GM21825 (cell line): ENCODE measurements around the gene GABRQ.

Experiments used
- ATAC-seq: cut with Tn5 transposase; IDR thresholded peaks from one replicate; pipeline ENCODE4 v1.9.1; 2021; ENCODE audit warnings: mild to moderate bottlenecking, moderate library complexity; ENCODE audit not compliant: unreplicated experiment

Gene GABRQ

DNA sequence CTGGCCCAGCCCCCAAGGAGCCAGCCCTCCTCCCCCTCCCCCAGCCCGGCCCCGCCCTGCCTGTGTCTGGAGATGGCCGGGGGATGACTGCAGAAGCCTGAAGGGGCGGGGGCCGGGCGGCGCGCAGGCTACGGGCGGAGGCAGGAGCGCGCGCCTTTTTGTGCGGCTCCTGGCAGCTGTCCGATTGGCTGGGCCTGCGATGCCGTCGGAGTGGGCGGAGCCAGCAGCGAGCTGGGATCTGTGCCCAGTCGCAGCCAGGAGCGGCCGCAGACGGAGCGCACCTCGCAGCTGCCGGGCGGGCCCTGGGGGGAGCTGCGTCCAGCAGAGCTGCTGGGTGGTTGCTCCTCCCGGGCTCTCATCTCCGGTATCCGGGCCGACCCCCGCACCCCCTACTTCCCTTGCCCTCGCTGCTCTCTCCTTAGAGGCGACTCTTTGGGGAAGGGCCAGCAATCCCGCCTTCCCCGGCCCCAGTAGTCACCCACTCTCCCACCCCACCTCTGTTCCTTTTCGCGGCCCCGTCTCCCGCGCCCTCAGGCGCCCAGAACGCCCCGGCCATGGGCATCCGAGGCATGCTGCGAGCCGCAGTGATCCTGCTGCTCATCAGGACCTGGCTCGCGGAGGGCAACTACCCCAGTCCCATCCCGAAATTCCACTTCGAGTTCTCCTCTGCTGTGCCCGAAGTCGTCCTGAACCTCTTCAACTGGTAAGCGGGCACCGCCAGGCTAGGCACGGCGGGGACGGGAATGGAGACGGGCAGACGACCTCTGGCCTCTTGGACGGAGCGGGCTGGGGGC, at the start of gene GABRQ:
Gene GABRQ (plus strand): TSS at position 247 of the 794 bp plus-strand sequence. CDS start 308 bp downstream, at position 555.
- ATAC-seq, result no peak

DNA sequence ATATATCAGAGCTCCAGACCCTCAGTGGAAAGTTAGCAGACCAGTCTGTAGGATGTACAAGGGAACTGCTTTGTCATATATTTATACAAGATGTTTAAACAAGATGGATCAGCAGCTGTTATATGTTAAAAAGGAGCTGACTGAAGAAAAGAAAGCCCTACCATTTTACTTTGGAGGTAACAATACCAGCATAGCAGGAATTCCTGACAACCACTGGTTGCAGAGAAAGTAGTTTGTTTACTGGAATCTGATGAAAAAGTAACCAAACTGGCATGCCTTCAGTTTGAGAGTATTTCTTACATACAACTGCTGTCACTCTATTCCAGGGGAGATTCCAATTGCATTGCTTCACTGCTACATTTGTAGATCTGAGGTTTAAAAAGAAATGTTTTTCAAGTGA, 49.5 kb upstream of the GABRQ start:
- ATAC-seq, result no peak

DNA sequence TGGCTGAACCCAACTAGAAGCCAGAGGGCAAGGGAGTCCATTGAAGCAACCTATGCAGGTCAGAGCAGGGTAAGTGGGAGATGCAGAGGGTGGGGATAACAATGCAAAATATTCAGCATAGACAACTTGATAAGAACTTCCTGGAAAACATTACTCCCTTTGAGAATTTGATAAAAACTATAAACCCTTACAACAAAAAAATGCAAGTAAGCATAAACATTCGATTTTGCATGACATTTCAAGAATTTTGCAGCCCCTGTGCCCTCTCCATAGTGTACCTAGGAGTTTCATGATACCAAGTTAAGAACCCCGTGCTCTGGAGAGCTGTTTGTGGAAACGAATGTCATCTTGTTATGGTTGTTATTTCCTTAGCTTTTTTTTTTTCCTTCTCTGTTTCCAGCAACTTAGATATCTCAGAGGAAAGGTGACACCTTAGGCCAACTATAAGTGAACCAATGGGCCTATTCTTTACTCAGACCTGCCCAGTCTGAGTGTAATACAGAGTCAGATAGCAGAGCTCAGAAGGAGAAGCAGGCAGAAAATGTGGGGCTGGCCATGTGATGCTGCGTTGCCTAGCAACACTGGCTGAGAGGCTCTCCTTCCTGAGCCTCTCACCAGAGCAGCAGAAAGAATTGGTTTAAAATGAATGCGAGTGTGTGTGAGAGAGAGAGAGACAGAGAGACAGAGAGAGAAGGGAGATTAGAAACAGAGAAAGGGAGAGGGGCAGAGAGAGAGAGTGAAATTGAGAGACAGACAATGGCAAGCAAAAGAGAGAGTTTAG, 36.7 kb upstream of the GABRQ start:
- ATAC-seq, result no peak

DNA sequence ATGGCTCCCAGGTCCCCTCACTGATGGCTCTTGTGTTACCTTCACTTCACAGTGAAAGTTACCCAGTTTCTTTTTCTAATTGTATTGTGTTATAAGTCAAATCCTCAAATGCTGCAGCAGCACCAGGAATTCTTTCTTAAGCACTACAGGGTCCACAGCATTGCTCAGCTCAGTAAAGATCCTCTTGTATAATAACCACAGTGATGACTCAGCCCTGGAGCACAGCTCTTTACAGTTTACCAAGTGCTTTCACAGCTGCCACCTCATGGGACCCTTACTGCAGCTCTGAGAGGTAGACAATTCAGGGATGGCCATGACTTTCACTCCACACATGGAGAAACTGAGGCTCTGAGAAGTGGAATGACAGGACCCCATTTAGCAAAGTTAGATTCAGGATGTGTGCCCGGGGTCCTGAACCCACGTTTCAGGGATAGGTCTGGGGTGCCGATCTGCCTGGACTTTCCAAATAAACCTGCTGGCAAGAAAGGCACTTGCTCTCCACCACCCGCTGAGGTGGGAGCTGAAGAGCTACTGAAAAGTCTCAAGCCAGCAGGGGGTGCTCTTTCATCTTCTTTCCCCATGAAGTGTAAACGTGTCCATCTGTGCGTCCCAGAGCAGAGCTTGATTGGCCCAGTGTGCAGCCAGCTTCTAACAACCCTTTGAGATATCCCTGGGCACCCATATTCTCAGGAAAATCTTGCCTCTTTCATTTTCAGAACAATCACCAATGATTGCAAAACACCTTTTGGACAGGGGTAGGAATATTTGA, 35.7 kb upstream of the GABRQ start:
- ATAC-seq, result no peak

DNA sequence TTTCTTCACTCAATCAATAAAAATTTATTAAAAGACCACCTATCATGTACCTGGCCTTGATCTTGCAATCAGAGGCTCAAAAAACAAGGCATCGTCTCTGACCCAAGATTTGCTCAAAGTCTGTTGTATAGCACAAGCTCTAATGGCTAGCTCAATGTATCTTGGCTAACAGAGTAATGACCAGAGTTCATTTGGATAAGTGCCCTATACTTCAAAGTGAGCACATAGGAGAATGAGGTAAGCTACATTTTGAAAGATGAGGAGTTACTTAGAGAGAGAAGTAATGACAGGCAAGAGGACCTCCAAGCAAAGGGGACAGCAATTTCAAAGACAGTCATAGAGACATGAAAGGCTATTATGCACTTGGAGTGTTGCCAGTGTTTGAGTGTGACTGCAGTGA, 22.9 kb upstream of the GABRQ start:
- no peak for ATAC-seq

DNA sequence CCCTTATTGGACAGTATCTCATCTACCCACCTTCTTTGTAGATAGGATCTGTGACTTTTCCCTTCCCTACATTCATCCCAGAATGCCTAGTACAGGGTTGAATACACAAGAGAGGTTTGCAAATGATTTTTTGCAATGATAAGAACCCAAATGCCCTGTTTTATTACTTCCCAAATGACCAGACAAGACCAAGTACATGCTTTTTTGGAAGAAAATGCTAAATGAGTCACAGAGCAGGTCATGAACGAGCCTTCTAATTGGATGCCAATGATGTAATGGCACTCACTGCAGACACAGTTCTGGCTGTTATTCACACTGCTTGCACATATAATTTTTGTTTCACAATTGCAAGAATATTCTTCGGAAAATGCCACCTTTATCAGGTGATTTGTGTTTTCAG, 17.8 kb upstream of the GABRQ start:
- no peak for ATAC-seq

DNA sequence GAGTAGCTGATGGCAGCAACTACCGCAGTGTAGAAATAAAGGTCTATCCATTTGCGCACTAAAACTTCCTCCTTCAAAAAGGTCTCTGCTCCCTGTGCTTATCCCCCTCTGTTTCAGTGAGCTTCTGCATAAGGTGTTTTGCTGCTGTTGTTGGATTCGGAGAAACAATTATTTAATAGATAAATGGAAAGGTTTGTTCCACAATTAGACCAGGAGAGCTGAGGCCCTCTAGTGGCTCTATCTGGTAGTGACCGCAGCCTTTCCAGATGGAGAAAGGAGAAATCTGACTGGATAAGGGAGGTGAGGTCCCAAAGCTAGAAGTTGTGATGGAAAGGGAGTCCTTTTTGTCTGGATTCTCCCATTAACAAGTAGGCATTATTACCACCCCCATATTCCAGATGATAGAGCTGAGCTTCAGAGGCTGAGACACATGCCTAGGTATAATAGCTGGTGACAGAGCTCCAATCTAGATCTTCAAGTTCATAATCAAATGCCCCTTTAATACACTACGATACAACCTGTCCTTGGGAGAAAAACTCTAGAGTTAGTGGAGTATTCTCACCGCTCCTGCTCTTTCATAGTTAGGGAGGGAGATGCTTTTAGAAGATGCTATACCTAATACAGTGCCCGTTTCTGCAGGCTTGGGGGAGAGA, 5.1 kb upstream of the GABRQ start:
- no peak for ATAC-seq

DNA sequence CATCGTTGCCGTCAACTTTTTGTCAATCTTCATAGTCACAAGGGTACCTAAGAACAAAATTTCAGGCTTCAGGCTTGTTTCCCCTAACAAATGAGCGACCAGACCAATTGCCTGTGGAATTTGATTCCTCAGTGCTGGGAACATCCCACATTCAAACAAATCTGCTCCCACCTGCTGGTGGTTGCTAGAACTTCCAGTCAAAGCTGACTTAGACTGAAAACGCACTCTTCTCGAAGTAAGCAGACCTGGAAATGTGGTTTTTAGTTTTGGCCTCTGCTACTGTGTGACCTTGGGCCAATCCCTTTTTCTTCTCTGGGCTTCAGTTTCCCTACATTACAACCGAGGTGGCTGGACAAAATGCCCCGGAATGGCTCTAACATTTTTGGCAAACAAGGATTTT, 1.8 kb upstream of the GABRQ start:
- ATAC-seq, result no peak

DNA sequence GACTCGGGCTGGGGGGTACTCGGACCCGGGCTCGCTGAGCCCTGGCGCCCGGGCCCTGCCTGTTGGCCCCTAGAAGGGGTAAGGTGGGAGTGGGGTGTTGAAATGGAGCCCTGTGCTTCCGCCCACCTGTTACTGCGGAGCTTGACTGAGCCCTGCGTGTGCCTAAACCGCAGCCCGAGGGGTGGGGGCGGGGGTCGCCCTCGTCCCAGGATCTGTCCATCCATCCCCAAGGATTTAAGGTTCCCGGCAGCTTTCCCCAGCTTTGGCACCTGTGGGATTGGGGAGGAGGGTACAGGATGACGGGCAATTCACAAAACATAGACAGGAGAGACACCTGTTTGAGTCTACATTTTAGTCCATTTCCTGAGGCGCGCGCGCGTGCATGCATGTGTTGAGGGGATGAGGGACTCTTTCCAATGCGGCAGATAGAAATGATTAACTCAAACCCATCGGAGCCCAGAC, 779 bp downstream of the GABRQ start:
- no peak for ATAC-seq

DNA sequence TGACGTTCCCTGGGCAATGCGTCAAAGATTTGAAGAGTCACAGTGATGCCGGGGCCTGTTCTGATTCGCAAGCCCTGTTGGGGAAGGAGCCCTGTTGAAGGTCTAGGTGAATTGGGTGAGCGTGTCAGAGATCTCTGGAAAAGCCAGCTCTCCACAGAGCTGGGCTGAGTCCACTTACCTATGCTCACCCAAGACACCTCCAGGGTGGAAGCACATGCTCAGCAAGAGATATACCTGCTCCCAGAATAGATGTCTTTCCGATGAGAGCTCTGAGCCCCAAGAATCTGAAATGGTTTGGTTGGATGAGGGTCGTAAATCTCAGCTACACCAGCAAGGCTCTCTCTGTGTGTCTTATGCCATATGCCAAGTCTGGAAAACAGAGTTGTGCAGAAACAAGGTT, 1.7 kb downstream of the GABRQ start:
- ATAC-seq, result no peak

DNA sequence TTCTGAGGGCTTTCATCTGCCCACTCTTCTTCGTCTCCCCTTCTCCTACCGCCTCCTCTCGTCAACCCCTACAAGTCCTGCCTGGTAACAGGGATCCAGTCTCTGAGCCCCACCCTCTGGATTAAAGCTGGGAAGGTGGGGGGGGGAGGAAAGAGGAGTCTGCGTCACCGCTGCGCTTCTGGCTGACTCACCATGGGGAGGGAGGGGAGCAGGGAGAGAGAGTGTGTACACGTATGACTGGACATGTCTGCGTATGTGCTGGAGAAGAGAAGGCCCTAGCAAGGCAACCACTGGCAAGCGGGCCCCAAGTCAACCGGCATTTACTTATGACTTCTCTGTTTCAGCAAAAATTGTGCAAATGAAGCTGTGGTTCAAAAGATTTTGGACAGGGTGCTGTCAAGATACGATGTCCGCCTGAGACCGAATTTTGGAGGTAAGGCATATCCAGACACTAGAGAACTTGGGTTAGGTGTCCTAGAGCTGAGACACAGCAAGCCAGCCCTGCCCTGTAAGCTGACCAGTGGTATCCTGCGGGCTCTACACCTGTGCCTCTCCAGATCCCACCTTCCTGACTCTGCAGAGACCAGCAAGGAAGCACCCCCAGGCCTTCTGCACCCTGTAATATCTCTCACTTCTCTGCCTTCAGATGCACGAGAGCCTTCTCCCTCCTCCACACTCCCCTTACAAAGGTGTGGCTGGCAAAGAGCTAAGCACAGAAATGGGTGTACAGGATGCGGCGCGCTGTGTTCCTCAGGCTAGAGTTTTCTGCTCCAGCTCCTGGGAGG, 2.5 kb downstream of the GABRQ start:
- ATAC-seq, result no peak

DNA sequence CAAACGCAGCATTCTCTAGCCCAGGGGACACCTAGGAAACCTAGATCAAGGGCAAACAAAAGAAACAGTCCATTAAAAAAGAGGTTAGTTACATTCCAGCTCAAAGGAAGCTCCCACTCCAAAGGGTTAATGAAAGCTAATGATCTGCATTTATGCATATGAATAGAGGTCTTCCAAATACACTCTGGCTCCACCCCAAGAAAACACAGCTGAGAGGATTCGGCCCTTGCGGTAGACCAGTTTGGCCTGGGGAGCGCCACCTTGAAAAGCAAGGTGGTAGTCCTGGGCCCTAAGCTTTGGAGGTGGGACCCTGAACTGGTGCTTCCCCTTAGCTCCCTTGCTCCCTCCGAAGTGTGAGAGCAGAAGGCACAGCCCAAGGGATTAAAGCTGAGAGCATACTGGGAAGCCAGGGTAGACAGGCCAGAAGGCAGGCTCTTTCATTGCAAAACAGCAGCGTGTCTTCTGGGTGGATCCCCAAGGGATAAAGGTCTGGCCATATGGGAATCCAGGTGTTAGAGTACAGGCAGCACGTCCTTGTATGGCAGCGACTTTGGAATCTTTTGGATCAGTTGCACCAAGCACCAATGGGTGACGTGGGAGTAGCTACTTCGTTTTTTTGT, 3.7 kb downstream of the GABRQ start:
- no peak for ATAC-seq

DNA sequence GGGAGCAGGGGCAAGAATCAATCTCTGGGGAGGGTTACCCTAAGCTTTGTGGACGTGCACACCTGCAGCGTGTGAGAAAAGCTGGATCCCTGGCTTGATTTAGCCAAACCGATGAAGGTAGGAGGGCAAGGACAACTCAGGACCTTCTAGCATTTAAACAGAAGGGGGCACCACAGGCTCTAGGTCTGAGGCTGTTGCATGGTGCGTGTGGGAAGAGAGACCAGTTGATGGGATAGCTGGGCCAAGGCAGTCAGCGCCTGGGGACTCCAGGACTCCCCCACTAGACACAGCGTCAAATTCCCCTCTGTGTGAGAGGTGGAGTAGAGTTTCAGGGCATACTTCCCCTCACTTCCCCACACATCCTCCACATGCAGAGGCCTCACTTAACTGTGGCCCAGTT, 4.3 kb downstream of the GABRQ start:
- ATAC-seq, result no peak

DNA sequence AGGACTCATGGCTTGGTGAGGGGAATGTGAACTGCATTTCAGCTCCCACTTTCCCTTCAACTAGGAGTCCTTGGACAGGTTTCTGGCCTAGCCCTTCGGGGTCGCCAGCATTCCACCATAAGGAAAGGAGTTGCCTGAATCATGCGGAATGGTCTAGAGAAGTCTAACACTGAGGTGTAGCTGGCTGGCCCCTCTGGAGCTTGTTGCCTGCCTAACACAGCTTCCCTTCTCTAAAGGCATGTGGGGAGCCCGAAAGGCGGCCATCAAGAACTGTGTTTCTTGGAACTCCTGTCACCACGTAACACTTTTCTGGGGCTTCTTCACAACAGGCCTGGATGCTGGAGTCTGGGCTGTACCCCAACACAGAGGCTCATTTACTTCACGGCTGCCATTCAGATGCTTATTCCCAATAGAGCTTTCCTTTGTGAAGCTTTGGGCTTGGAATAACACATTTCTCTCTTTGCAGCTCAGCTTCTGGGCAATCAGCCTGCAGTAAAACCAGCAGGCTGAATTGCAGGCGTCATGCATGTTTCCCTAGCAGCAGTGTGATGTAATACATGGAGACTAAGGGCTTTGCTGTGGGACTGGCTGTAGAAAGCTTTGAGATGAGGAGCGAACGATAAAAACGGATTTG, 5.4 kb downstream of the GABRQ start:
- ATAC-seq, result no peak

DNA sequence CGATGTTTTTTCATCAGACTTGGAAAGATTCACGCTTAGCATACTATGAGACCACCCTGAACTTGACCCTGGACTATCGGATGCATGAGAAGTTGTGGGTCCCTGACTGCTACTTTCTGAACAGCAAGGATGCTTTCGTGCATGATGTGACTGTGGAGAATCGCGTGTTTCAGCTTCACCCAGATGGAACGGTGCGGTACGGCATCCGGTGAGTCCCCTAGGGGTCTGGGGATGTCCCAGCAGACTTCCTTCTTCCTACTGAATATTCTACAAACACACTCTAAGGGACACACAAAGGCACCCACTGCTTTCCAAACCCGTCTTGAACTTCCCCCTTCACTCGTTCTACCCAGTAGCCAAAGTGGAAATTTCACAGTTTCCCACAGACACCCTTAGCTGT, 9.3 kb downstream of the GABRQ start:
- no peak for ATAC-seq

DNA sequence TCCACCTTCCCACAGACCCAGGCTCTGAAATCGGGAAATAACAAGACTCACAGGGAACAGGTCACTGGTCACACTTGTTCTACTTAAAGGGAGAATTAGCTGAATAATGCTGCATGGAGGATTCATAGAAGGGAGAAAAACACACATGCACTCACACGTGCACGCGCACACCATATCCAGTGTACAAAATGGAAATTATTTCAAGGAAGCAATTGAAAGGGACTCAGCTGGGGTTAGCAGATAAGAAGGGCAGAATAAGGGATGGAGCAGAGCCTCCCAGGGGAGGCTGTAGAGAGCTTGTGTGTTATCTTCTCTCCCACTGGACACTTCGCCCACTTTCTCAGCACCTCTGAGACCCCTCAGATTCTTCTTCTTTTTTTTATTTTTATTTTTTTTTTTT, 10.3 kb downstream of the GABRQ start:
- ATAC-seq, result no peak

DNA sequence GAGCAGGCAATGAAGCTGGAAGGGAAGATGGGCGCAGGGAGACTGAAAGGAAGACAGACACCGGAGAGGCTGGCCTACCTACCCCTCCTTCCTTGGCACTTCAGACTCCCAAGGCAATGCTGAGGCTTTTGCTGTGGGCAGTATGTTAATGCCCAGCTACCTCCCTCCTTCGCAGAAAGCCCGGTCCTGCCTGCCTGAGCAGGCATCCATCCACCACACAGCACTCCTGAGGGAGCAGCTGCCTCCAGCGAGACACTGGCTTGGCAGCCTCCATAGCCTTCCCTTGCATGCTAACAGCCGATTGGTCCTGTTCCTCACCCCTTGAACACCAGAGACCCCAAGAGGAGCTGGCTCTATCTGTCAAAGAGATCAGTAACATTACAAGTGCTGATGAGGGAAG, 14.4 kb downstream of the GABRQ start:
- ATAC-seq, result no peak

DNA sequence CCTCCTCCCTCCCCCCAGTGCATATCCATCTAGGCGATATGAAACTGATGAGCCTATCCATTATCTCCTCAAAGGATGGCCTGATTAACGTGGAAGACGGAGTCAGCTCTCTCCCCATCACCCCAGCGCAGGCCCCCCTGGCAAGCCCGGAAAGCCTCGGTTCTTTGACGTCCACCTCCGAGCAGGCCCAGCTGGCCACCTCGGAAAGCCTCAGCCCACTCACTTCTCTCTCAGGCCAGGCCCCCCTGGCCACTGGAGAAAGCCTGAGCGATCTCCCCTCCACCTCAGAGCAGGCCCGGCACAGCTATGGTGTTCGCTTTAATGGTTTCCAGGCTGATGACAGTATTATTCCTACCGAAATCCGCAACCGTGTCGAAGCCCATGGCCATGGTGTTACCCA, 14.8 kb downstream of the GABRQ start:
- no peak for ATAC-seq

DNA sequence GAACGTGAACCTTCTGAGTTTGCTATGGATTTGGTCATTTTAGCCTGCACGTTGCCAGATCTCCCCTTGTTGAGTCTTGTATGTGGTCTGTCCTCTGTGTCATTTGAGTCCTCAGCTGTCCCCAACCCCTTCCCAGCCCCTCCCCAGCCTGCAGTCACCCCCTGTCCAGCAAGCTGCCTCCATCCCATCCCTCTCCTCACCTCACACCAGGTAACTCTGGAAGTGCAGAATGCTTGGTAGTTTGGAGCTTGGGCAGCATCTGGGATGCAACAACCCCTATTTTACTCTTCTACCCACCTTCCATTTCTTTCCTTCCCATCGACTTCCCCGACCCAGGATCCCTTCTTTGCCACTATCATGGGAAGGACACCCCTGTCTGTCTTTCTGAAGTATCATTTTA, 18.4 kb downstream of the GABRQ start:
- no peak for ATAC-seq
